Fibroblast of the conjunctiva (primary cell): ENCODE results near the gene VGLL1.
A peak's percentile ranks its signal among the peaks of the same experiment; 100 is the strongest.

ENCODE experiments used
- DNase-seq: peaks from one replicate; pipeline ENCODE4 v3.0.0-alpha.2; 2010; ENCODE audit warnings: low read depth

VGLL1 gene

GRCh38 chrX:136531951-136532350 is at the start of gene VGLL1:
VGLL1 (plus strand) TSS chrX:136532215; CDS start chrX:136536021, 3,806 bp downstream.
- DNase-seq: no peak

DNA sequence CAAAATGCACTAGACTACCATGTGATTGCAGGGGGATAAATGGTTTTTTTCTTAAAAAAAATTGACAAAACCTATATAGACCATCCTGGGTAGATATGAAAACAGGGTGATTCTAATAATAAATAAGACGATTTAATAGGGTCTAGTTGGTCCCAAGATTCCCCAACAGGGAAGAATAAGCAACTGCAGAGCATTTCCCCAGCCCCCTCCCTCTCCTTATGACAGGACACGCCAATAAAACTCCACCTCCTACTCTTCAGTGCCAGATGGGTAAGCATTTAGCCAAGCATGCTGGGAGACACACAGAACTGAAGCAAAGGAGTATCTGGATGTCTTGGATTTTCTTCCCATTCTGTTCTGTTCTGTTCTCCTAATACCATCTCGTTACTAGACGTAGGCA is 44.4 kb upstream of the VGLL1 start, which contains the start of gene BRS3:
Gene BRS3 (plus strand): TSS at position 301 of the 400 bp plus-strand sequence. CDS start 168 bp downstream, outside the sequence.
- DNase-seq: no peak

- DNase-seq: no peak
Measured at GRCh38 chrX:136488706-136489105, 43.3 kb upstream of the VGLL1 start.

GRCh38 chrX:136491832-136492231 is 40.2 kb upstream of the VGLL1 start:
- DNase-seq: no peak

- no peak for DNase-seq
Measured at GRCh38 chrX:136493011-136493410, 39.0 kb upstream of the VGLL1 start.

DNA sequence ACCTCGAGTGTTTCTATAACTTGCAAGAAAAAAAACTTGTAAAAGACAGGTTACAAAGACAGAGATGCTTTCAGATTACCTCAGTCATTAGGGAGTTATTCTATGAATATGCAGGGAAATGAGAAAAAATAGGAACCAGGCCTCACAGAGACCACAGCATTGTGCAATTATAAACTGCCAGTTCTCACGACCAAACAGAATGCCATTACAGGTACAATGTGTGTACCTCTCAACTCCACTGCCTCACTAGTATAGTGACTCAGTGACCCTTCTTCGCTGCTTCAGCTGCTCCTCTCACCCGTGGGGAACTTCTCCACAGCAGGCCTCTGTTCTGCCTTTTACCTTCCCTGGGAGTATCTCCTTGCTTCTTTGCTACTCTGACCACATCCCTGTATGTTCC is 37.0 kb upstream of the VGLL1 start:
- DNase-seq: no peak

- DNase-seq: no peak
Measured at GRCh38 chrX:136496186-136496763, 35.7 kb upstream of the VGLL1 start.

DNA sequence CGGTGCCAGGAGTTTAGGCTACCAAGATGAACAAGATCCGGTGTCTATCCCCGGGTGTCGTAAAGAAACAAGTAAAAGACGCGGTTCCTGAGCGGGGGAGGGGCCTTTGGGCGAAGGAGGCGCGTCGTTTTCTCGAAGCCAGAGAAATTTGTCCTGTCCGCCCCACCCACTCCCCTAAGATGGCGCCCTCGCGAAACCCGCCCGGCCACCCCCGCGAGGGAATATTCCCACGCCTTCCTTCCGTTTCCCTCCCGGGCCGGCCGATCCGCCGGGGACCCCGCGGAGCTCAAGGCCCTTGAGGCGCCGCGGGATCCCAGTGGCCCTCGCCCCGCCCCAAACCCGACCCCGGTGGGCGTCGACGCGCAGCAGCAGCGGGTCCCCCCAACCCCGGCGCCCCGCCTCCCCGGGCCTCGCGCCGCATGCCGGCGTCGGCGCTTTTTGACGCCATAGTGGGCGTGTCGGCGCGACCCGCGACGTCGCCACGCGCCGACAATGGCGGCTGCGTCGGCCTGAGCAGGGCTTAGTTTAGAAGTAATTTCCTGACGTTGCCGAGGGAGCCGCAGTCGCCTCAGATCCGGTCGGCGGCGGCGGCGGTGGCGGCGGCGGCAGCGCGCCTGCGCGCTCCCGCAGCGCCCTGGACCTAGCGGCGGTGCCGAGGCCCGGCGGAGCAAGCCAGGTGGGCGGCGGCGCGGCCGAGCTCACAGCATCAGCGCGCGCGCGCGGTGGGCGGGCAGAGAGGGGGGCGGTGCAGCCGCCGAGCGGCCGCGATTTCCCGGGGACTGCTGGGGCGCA is 35.1 kb upstream of the VGLL1 start:
- peak; percentile 75 for DNase-seq

DNA sequence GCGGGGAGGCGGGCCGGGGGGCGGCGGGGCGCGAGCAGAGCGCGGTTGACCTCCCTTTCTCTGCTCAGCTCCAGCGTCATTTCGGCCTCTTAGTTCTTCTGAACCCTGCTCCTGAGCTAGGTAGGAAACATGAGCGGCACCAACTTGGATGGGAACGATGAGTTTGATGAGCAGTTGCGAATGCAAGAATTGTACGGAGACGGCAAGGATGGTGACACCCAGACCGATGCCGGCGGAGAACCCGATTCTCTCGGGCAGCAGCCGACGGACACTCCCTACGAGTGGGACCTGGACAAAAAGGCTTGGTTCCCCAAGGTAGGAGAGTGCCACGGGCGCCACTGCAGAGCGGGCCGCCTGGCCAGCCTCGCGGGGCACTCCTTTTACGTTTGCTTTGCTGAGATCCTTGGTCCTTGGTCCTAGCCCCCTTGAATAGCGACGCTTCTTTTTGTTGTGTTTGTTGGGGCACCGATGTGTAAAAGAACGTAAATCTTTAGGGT is 34.4 kb upstream of the VGLL1 start, which contains the start of gene HTATSF1:
Gene HTATSF1 (plus strand): TSS at position 37 of the 497 bp plus-strand sequence. CDS start 93 bp downstream, at position 130.
- DNase-seq: no peak

DNA sequence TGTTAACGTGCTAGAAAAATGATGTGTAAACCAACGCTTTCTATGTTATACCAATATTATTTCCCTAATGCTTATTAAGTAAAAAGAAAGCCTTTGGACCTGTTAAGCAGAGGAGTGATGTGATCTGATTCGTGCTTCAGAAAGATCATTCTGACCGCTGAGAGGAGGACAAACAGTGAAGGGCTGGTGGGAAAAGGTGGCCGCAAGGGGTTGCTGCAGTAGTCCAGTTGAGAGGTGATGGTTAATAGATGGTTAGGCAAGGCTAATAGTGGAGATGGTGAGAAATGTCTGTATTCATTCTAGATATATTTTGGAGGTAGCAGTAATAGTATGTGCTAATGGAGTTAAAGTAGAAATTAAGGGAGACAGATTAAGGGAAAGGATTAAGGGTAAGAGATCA is 12.9 kb upstream of the VGLL1 start:
- DNase-seq: no peak

DNA sequence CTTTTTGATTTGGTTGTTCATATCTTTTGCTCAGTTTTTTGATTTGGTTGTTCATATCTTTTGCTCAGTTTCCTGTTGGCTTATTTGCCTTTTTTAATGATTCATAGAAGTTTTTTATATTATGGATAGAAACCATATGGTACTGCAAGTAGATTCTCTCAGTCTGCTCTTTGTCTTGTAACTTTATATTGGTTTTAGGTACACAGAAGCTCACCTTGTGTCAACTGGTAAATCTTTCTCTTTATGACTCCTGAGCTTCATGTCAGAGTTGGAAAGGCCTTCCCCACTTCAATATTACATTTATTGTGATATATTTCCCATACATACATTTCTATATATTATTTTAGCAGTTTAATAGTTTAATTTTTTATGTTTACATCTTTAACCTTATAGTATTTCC is 8.2 kb upstream of the VGLL1 start:
- no peak for DNase-seq

DNA sequence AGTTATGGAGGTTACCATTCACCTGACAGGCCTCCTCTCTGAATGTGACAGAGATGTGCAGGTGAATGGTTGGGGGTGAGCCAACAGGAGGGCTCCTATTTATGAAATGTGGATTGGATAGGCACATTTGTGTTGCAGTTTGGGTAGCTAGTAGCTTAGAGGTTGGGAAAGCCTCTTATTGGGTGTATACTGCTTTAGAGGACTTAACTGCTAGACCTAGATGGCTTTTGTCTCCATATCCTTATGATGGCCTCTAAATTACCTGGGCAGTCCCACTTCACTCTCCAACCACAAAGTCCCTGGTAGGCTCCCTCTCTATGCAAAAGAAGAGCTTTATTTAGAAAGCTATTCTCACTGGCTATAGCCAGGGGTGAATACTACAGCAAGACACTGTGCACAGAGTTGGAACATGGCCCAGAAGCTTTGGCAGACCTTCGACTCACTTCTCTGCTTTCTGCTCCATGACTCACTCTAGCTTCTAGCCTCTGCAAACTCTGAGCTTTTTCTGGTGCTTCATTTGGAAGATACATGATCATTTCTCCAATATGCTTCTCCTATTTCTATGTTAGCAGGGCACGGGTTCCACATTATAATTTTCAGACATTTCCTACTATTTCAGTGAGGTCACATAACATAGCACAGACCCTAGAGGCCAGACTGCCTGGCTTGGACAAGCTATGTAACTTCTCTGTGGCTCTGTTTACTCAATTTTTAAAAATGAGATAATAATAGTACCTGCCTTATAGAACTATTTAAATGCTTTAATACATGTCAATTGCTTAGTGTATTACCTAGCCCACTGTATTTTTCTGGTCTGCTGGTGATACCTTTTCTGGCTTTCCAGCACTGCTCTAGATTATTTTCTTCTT is 6.0 kb upstream of the VGLL1 start:
- peak; percentile 89 for DNase-seq

DNA sequence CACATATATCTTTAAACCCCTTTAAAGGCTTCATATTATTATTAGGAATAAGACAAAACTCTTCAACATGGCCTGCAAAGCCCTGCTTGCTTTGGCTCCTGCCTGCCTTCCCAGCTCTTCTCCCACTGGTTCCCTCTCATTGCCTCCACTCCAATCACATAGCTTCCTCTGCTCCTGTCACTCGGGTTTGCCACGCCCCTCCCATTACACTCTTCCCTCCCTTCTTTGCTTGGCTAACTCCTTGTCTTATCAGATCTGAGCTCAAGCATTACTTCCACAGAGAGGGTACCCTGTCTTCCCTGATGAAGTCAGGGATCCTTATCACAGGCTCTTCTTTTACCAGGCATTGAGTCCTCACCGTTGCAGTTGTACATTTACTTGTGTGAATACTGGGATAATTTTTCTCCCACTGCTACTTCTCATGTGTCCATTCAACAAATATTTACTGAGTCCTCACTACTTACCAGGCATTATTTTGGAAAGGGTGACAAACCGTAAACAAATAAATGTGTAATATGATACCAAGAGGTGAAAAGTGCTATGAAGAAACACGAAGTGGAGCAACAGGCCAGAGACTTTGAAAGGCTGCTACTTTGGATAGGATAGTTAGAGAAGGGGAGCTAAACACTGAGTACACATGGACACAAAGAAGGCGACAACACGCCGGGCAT is 3.2 kb upstream of the VGLL1 start:
- no peak for DNase-seq

DNA sequence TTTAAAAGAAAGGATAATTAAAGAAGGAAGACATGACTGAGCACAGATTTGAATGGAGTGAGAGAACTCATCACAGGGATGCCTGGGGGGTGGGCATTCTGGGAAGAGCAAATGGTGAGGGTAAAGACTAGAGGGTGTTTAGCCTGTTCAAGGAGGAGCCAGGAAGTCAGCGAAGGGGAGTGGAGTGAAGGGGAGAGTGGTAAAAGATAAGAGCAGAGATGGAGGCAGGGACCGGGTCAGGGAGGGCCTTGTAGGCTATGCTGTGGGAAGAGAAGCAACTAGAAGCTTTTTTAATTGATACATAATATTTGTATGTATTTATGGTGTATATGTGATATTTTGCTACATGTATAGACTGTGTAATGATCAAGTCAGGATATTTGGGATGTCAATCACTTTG is 2.2 kb upstream of the VGLL1 start:
- DNase-seq: no peak

GRCh38 chrX:136534131-136534530 is 2.1 kb downstream of the VGLL1 start:
- DNase-seq: no peak

- no peak for DNase-seq
Measured at GRCh38 chrX:136538811-136539210, 6.8 kb downstream of the VGLL1 start.

DNA sequence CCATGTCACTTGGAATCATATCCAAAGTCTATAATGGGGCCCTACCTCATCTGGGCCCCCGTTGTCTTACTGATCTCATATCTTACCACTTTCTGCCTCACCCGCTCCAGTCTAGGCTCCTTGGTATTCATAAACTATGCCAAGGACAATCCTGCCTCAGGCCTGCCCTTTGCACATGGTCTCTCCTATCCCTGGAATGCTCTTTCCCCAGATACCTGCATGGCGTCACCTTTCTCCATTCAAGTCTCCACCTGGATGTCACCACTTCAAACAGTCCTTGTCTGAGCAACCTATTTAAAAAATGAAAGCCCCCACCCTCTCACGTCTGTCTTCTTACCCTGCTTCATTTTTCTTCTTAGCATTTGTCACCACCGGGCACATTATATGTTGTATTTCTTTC is 8.2 kb downstream of the VGLL1 start:
- DNase-seq: no peak

DNA sequence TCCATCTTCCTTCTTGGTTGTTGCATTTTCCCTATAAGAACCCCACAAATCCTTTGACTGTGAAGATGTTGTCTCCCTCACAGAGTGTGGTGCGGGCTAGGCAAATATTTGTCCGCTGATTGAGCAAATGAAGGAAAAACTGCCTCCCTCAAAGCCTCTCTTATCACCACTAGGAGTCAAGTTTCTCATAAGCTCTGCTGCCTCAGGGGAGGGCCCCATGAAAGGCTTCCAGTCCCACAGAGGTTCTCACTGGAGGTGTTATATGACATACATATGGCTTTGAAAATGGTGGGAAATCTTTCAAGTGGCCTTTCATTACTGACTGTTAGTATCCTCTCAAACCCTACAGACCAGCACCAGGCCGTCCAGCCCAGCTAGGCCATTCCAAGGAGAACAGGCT is 9.3 kb downstream of the VGLL1 start:
- no peak for DNase-seq

DNA sequence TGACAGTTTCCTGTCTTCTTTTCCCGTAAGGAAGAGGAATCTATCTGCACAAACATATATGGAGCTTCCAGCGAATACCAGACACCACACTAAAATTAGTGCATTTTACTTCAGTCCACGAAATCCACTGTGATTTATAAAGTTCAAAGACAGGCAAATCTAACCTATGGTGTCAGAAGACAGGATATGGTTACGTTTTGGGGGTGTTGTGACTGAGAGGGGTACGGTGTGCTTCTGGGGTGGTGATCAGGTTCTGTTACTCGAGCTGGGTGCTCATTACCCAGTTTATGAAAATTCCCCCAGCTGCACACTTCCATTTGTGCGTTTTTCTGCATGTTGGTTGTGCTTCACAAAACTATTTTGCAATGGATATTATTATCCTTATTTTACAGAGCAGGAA is 10.3 kb downstream of the VGLL1 start:
- DNase-seq: no peak

DNA sequence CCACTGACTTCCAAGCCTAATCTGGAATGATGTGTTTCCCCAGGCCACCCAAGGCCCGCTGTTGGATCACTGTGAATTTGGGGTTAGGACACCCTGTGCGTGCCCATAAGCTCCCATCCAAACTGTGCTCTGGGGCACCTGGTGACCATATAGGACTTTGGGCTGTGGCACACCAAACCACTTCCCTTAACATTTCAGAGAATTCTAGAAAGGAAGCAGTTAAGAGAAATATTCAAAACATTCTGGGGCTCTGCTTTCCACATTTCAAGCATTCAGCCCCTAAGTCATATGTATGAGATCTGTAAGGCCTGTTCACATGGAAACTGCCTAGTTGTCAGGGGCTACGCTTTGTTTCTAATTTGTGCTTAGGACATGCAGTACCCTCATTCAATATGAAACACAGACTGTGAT is 14.4 kb downstream of the VGLL1 start:
- DNase-seq: no peak

- DNase-seq: no peak
Measured at GRCh38 chrX:136549226-136549625, 17.2 kb downstream of the VGLL1 start.

DNA sequence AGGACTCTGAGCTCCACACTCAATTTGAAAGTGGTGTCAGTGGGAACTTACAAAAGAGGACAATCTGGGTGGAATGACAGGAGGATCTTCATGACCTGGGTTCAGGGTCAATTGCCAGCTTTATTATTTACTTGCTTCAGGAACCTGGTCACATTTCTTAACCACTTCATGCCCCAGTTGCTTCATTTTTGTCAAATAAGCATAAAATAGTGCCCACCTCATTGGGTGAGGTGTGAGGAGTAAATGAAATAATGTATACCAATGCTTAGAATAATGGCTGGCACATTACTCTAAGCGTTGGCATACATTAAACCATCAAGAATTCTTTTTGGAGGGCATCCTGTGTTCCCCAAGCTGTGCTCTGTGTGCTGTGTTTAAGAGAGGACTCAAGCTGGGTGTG is 19.4 kb downstream of the VGLL1 start:
- no peak for DNase-seq
